GM18868 (cell line): Measurements from ENCODE around the gene ADCK1.
"Not testable (repeated sequence)": the region's sequence is repeated elsewhere in the genome, so short reads cannot be mapped to it uniquely, and the experiment has no call there.

Source experiments
- ATAC-seq: cut with Tn5 transposase; IDR thresholded peaks from one replicate; pipeline ENCODE4 v1.9.1; 2021; ENCODE audit warnings: mild to moderate bottlenecking, moderate library complexity; ENCODE audit not compliant: unreplicated experiment

ADCK1 gene

GRCh38 chr14:77805706-77806105, 5.8 kb downstream of the ADCK1 start:
- ATAC-seq: no peak

GRCh38 chr14:77808250-77808649, 8.3 kb downstream of the ADCK1 start:
- no peak for ATAC-seq

- no peak for ATAC-seq
These were observed 9.1 kb downstream of the ADCK1 start for GRCh38 chr14:77809011-77809410.

- no peak for ATAC-seq
These were observed 12.1 kb downstream of the ADCK1 start for GRCh38 chr14:77812028-77812427.

- not testable (repeated sequence) for ATAC-seq
These were observed 12.8 kb downstream of the ADCK1 start for GRCh38 chr14:77812682-77813081.

GRCh38 chr14:77822307-77822706, 22.4 kb downstream of the ADCK1 start:
- ATAC-seq: no peak

- no peak for ATAC-seq
These were observed 22.8 kb downstream of the ADCK1 start for GRCh38 chr14:77822741-77823140.

GRCh38 chr14:77823378-77823777, 23.5 kb downstream of the ADCK1 start:
- ATAC-seq: no peak

GRCh38 chr14:77825895-77826519, 26.1 kb downstream of the ADCK1 start:
- ATAC-seq: no peak

- no peak for ATAC-seq
These were observed 30.8 kb downstream of the ADCK1 start for GRCh38 chr14:77830692-77831091.

GRCh38 chr14:77832297-77832696, 32.4 kb downstream of the ADCK1 start:
- no peak for ATAC-seq

- ATAC-seq: no peak
These were observed 38.0 kb downstream of the ADCK1 start for GRCh38 chr14:77837926-77838325.

- ATAC-seq: no peak
These were observed 39.1 kb downstream of the ADCK1 start for GRCh38 chr14:77838831-77839511.

- no peak for ATAC-seq
These were observed 43.3 kb downstream of the ADCK1 start for GRCh38 chr14:77843195-77843594.

- no peak for ATAC-seq
These were observed 43.7 kb downstream of the ADCK1 start for GRCh38 chr14:77843651-77844050.

- no peak for ATAC-seq
These were observed 44.9 kb downstream of the ADCK1 start for GRCh38 chr14:77844802-77845201.

GRCh38 chr14:77848031-77848430, 48.1 kb downstream of the ADCK1 start:
- ATAC-seq: no peak

GRCh38 chr14:77849711-77850110, 49.8 kb downstream of the ADCK1 start:
- no peak for ATAC-seq

GRCh38 chr14:77853919-77854318, 54.0 kb downstream of the ADCK1 start:
- no peak for ATAC-seq

- ATAC-seq: no peak
These were observed 57.0 kb downstream of the ADCK1 start for GRCh38 chr14:77856941-77857340.

- no peak for ATAC-seq
These were observed 60.1 kb downstream of the ADCK1 start for GRCh38 chr14:77859934-77860570.

GRCh38 chr14:77861201-77861600, 61.3 kb downstream of the ADCK1 start:
- no peak for ATAC-seq
